Gastrocnemius medialis (tissue), 4 donors: ENCODE measurements around the gene TNS1. TPM values are rescaled to one million over a fixed set of nuclear protein-coding genes. Genes with fewer than 3 reads are reported as not detected.

ENCODE experiments used
- ATAC-seq, 2 donors: fragments of 150-250 bp; one replicate each; pipeline ENCODE4 v1.9.1; 2016
- DNase-seq, 2 donors: peaks; one replicate each; pipeline ENCODE4 v3.0.0-alpha.2; 2019
- H3K27ac ChIP-seq, 4 donors: fragments of 200-600 bp; sonication (generic); 1 replicate in 1 of 4; 2 replicates in 3 of 4; pipeline ENCODE4 v1.5.1; 2016 to 2018; ENCODE audit warnings: mild to moderate bottlenecking in 2 of 4, moderate library complexity in 1 of 4
- H3K27me3 ChIP-seq, 3 donors: fragments of 200-600 bp; sonication (generic) in 2 of 3; 1 replicate in 1 of 3; 2 replicates in 2 of 3; pipeline versions ENCODE4 v1.5.1 to v1.6.0; 2016 to 2019; ENCODE audit warnings: mild to moderate bottlenecking in 1 of 3, moderate library complexity in 1 of 3
- H3K36me3 ChIP-seq, 2 donors: fragments of 200-600 bp; sonication (generic) in 1 of 2; one replicate each; pipeline ENCODE4 v1.5.1; 2017 to 2018
- H3K4me1 ChIP-seq, 2 donors: fragments of 200-600 bp; sonication (generic) in 1 of 2; one replicate each; pipeline ENCODE4 v1.5.1; 2016 to 2017; ENCODE audit warnings: mild to moderate bottlenecking in 2 of 2
- H3K4me3 ChIP-seq, 4 donors: fragments of 200-600 bp; sonication (generic) in 3 of 4; 1 replicate in 1 of 4; 2 replicates in 3 of 4; pipeline ENCODE4 v1.5.1; 2016 to 2019; ENCODE audit warnings: mild to moderate bottlenecking in 2 of 4
- H3K9me3 ChIP-seq, 3 donors: fragments of 200-600 bp; sonication (generic) in 2 of 3; 1 replicate in 1 of 3; 2 replicates in 2 of 3; pipeline ENCODE4 v1.5.1; 2016 to 2019
- CTCF ChIP-seq, 5 experiments: fragments of 450-650 bp in 3 of 5; fragments of 200-600 bp in 2 of 5; sonication (generic) in 2 of 5; IDR thresholded peaks in 4 of 5; conservative IDR thresholded peaks in 1 of 5; 1 replicate in 4 of 5; 2 replicates in 1 of 5; pipeline ENCODE4 v1.5.1; 2016 to 2019; ENCODE audit warnings: antibody characterized with exemption in 5 of 5, mild to moderate bottlenecking in 3 of 5, moderate library complexity in 3 of 5
- POLR2A ChIP-seq, 2 donors: fragments of 450-650 bp; IDR thresholded peaks; one replicate each; pipeline ENCODE4 v1.6.1; 2017; ENCODE audit warnings: antibody characterized with exemption in 2 of 2, mild to moderate bottlenecking in 2 of 2, moderate library complexity in 2 of 2
- in situ Hi-C, 4 donors: fragments of 200-750 bp; cut with MboI; loops; one replicate each; pipeline versions ENCODE4 v1.15.0 to v1.8.0; 2017; ENCODE audit warnings: low sequenced_read_pairs in 4 of 4
- intact Hi-C: fragments of 100-400 bp; cut with DNase I; formaldehyde crosslinking; loops from one replicate; pipeline ENCODE4 v1.15.1; 2023; ENCODE audit warnings: low total_unique reads
- total RNA-seq, 4 donors: library from RNA; depleted of rRNA; stranded (reverse); fragments of >200 nt; gene quantifications; one replicate each; pipeline versions ENCODE4 v1.1.0 to v1.2.3, GENCODE V29; 2016

The TNS1 gene
- total RNA-seq, 4 donors from 2014 or later = 407 to 670 (median 484) TPM

DNA sequence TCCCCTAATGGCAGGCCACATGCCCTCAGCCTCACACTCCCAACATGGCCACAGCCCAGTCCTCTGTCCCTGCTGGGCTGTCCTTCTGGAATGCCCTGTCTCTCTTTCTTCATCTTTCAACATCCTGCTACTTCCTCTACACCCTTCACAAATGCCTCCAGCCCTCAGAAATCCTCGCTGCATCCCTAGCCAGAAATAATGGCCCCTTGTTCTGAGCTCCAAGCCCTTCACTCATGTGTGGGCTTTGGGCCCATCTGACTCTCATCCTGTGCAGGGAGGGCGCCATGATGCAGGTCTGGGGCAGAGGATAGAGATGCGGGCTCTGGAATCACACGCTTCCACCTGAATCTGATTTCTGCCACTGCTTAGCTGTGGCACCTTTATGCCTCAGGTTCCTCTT is 181.9 kb downstream of the TNS1 start:
- TF ChIP-seq POLR2A (IDR thresholded peaks at IDR 0.05) (no peak), CTCF (IDR thresholded peaks at IDR 0.05 in 4 of 5, conservative IDR thresholded peaks at IDR 0.05 in 1 of 5) (no peak)
- H3K27ac ChIP-seq = peak overlapping the region; percentile 72 to 100 (median 99)
- no peaks in the 10 kb centered on the region for H3K9me3 ChIP-seq
- no peak for ATAC-seq
- H3K4me3 ChIP-seq = no peak overlapping the region
- in situ Hi-C loops = no loop called here
- no peaks in the 10 kb centered on the region for H3K27me3 ChIP-seq
- intact Hi-C loops = no loop called here
- peaks cover 63 to 95% of the 10 kb centered on the region in 2 donors for H3K4me1 ChIP-seq
- peaks cover 0 to 91% of the 10 kb centered on the region in 2 donors for H3K36me3 ChIP-seq
- DNase-seq = no peak

DNA sequence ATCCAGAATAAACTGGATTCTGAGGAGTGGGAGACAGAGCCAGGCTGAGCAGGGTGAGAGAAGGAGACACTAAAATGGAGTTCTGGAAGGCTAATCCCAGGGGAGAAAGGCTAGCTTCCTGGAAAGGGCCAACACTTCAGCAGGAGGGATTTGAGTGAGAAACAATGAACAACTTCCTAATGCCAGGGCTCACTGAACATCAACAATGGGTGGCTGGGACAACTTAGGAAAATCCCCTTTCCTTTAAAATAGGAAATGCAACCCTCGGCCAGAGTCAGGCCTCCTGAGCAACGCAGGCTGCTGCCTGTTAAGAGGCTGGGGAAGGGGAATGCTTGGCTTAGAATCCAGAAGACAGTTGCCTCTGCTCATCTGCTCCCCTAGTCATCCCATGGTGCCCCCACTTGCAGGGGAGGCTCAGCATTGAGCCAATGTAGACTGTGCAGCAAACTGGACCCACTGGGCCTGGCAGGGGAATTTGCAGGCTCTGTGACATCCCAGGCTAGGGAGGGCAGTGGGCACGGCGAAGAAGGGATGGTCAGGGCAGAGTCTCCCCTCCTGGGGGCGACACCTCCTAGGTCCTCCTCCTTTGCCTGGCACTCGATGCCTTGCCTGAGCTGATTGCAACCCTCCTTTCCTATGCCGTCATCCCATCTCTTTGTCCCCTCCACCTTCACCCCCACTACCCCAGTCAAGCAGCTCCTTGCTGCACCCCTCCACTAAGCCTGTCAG is 182.5 kb downstream of the TNS1 start:
- intact Hi-C loops (no loop called here), in situ Hi-C loops (no loop called here)
- no peak overlapping the region for H3K4me3 ChIP-seq
- peaks cover 57 to 95% of the 10 kb centered on the region in 2 donors for H3K4me1 ChIP-seq
- H3K27ac ChIP-seq = peak overlapping the region; percentile 72 to 100 (median 99)
- ATAC-seq (no peak), DNase-seq (no peak)
- TF ChIP-seq CTCF (IDR thresholded peaks at IDR 0.05 in 4 of 5, conservative IDR thresholded peaks at IDR 0.05 in 1 of 5) (no peak), POLR2A (IDR thresholded peaks at IDR 0.05) (no peak)
- H3K9me3 ChIP-seq = no peaks in the 10 kb centered on the region
- peaks cover 0 to 98% of the 10 kb centered on the region in 2 donors for H3K36me3 ChIP-seq
- H3K27me3 ChIP-seq = no peaks in the 10 kb centered on the region

GRCh38 chr2:217818293-217818850 is 184.4 kb downstream of the TNS1 start:
- intact Hi-C loops (no loop called here), in situ Hi-C loops (no loop called here)
- TF ChIP-seq POLR2A (IDR thresholded peaks at IDR 0.05) = no peak
- Histone ChIP-seq H3K4me1 (peaks cover 61 to 97% of the 10 kb centered on the region in 2 donors), H3K27me3 (no peaks in the 10 kb centered on the region), H3K9me3 (no peaks in the 10 kb centered on the region), H3K36me3 (peaks cover 3 to 99% of the 10 kb centered on the region in 2 donors), H3K4me3 (no peak overlapping the region), H3K27ac (peak overlapping the region; percentile 68 to 99 (median 86))
- no peak for ATAC-seq
- DNase-seq = no peak

DNA sequence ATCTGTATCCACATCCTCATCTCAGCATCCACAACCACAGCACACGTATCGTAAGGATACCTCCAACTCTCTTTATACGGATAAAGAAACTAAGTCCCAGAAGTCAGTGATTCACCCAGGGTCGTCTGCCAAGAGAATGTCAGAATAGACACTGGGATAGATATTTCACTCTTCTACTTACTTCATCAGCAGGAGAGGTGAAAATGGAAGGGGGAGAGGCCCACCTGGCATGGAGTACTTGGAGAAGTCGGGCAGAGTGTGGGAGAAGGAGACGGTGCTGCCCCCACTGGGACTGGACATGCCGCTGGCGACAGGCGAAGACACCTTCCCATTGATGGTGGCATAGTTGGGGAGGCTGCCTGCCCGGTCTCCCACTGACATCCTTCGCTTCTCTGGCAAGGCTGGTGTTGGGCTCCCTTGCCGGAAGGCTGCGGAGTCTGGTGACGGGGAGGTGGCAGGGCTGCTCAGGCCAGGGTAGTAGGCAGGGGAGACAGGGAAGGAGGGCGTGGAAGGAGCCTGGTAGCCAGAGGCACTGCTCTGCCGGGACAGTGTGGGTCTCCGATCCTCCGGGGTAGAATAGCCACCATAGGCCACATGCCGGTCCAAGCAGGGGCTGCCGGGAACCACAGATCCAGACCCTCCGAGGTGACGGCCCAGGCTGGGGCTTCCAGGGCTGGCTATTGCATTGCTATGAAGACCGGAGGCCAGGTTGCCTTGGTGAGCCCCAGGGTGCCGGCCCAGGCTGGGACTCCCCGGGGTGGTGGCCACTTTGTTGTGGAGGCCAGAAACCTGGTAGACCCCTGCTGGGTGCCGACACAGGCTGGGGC is 185.1 kb downstream of the TNS1 start:
- in situ Hi-C loops = no loop called here
- Histone ChIP-seq H3K27ac (peak overlapping the region; percentile 68 to 99 (median 86)), H3K36me3 (peaks cover 3 to 99% of the 10 kb centered on the region in 2 donors), H3K9me3 (no peaks in the 10 kb centered on the region), H3K4me1 (peaks cover 61 to 97% of the 10 kb centered on the region in 2 donors), H3K4me3 (no peak overlapping the region), H3K27me3 (no peaks in the 10 kb centered on the region)
- TF ChIP-seq POLR2A (IDR thresholded peaks at IDR 0.05) (no peak), CTCF (IDR thresholded peaks at IDR 0.05 in 4 of 5, conservative IDR thresholded peaks at IDR 0.05 in 1 of 5) (no peak)
- intact Hi-C loops = no loop called here
- DNase-seq (no peak), ATAC-seq (peak in 1 of 2 donors; percentile 13)

- ATAC-seq = peak; percentile 30 to 52
- in situ Hi-C loops (no loop called here), intact Hi-C loops (no loop called here)
Observed at GRCh38 chr2:217816396-217816869, 186.4 kb downstream of the TNS1 start.

More at GRCh38 chr2:217816396-217816869, 186.4 kb downstream of the TNS1 start:
- H3K27ac ChIP-seq = peak overlapping the region; percentile 68 to 99 (median 86)
- H3K4me3 ChIP-seq = no peak overlapping the region
- H3K27me3 ChIP-seq = no peaks in the 10 kb centered on the region
- no peak for DNase-seq
- peaks cover 3 to 99% of the 10 kb centered on the region in 2 donors for H3K36me3 ChIP-seq
- peaks cover 60 to 99% of the 10 kb centered on the region in 2 donors for H3K4me1 ChIP-seq
- TF ChIP-seq POLR2A (IDR thresholded peaks at IDR 0.05) (no peak), CTCF (IDR thresholded peaks at IDR 0.05 in 4 of 5, conservative IDR thresholded peaks at IDR 0.05 in 1 of 5) (no peak)
- no peaks in the 10 kb centered on the region for H3K9me3 ChIP-seq
